ENCODE results near the gene SLAIN2.

- TF ChIP-seq CTCF (IDR thresholded peaks at IDR 0.05) (no peak), POLR2A (IDR thresholded peaks at IDR 0.05) (no peak), POLR2AphosphoS5 (IDR thresholded peaks at IDR 0.05) (no peak), EP300 (IDR thresholded peaks at IDR 0.05; ENCODE audit: low read depth) (no peak)
These were observed 45.0 kb upstream of the SLAIN2 start for GRCh38 chr4:48296365-48296764.

Data from transverse colon (tissue), 4 donors.